CD4-positive, alpha-beta T cell treated with Interleukin-10 for 1 hour (primary cell): ENCODE results near the gene FER1L5.
A peak's percentile ranks its signal among the peaks of the same experiment; 100 is the strongest.

Experiments used
- DNase-seq: peaks from one replicate; pipeline ENCODE4 v3.0.0-alpha.2; 2020

Gene FER1L5

GRCh38 chr2:96698221-96698861, 55.8 kb downstream of the FER1L5 start:
- DNase-seq = no peak

GRCh38 chr2:96699021-96699420, 56.5 kb downstream of the FER1L5 start:
- no peak for DNase-seq

- no peak for DNase-seq
Observed at GRCh38 chr2:96699621-96700020, 57.1 kb downstream of the FER1L5 start.

GRCh38 chr2:96700086-96700485, 57.5 kb downstream of the FER1L5 start:
- DNase-seq = no peak

GRCh38 chr2:96701636-96702035, 59.1 kb downstream of the FER1L5 start:
- no peak for DNase-seq

- DNase-seq = no peak
Observed at GRCh38 chr2:96702098-96702785, 59.7 kb downstream of the FER1L5 start.

- DNase-seq = no peak
Observed at GRCh38 chr2:96703021-96703751, 60.6 kb downstream of the FER1L5 start.

GRCh38 chr2:96710985-96711384, 68.4 kb downstream of the FER1L5 start:
- no peak for DNase-seq

GRCh38 chr2:96715658-96716057, 73.1 kb downstream of the FER1L5 start:
- DNase-seq = no peak

- no peak for DNase-seq
Observed at GRCh38 chr2:96716388-96716787, 73.8 kb downstream of the FER1L5 start.

GRCh38 chr2:96726131-96726530, 83.6 kb downstream of the FER1L5 start:
- DNase-seq = no peak

GRCh38 chr2:96727431-96727830, 84.9 kb downstream of the FER1L5 start:
- no peak for DNase-seq

- DNase-seq = no peak
Observed at GRCh38 chr2:96729748-96730147, 87.2 kb downstream of the FER1L5 start.

GRCh38 chr2:96730212-96730611, 87.6 kb downstream of the FER1L5 start:
- DNase-seq = no peak

- DNase-seq = no peak
Observed at GRCh38 chr2:96733931-96734330, 91.4 kb downstream of the FER1L5 start.

- DNase-seq = no peak
Observed at GRCh38 chr2:96734880-96735583, 92.5 kb downstream of the FER1L5 start.

GRCh38 chr2:96737251-96737650, 94.7 kb downstream of the FER1L5 start:
- DNase-seq = no peak

GRCh38 chr2:96737831-96738230, 95.3 kb downstream of the FER1L5 start:
- DNase-seq = peak; percentile 47

- no peak for DNase-seq
Observed at GRCh38 chr2:96739076-96739632, 96.6 kb downstream of the FER1L5 start.

GRCh38 chr2:96739633-96740428, 97.3 kb downstream of the FER1L5 start, which contains the start of gene LMAN2L:
LMAN2L (minus strand) TSS chr2:96740064; CDS start chr2:96740040, 24 bp downstream.
- DNase-seq = peak; percentile 98

- DNase-seq = no peak
Observed at GRCh38 chr2:96747061-96747617, 104.6 kb downstream of the FER1L5 start.

- DNase-seq = no peak
Observed at GRCh38 chr2:96751800-96752199, 109.2 kb downstream of the FER1L5 start.
